Stomach (tissue), 9 donors: Measurements from ENCODE around the gene DLG2. TPM values are rescaled to one million over a fixed set of nuclear protein-coding genes. Genes with fewer than 3 reads are reported as not detected.
"Not testable (repeated sequence)": the region's sequence is repeated elsewhere in the genome, so short reads cannot be mapped to it uniquely, and the experiment has no call there.

Experiments
- DNase-seq, 2 donors: peaks; one replicate each; pipeline versions ENCODE4 v3.0.0 to v3.0.0-alpha.2; 2013 to 2019
- H3K27ac ChIP-seq, 5 donors: fragments of 200-600 bp in 4 of 5; sonication (generic) in 4 of 5; one replicate each; pipeline ENCODE4 v1.5.1; 2013 to 2019; ENCODE audit warnings: mild to moderate bottlenecking in 1 of 5, moderate library complexity in 1 of 5
- H3K27me3 ChIP-seq, 3 donors: fragments of 200-600 bp; sonication (generic); one replicate each; pipeline ENCODE4 v1.5.1; 2017 to 2019; ENCODE audit warnings: mixed run types in 1 of 3
- H3K36me3 ChIP-seq, 4 donors: fragments of 200-600 bp; sonication (generic); 1 replicate in 3 of 4; 2 replicates in 1 of 4; pipeline ENCODE4 v1.5.1; 2016 to 2019
- H3K4me1 ChIP-seq, 4 donors: fragments of 200-600 bp; sonication (generic); one replicate each; pipeline ENCODE4 v1.5.1; 2016 to 2019
- H3K4me3 ChIP-seq, 4 donors: fragments of 200-600 bp; sonication (generic) in 3 of 4; one replicate each; pipeline ENCODE4 v1.5.1; 2016 to 2019; ENCODE audit warnings: mild to moderate bottlenecking in 1 of 4
- H3K9me3 ChIP-seq, 4 donors: fragments of 200-600 bp; sonication (generic); one replicate each; pipeline ENCODE4 v1.5.1; 2016 to 2019
- EP300 ChIP-seq: sonication (generic); formaldehyde crosslinking; IDR thresholded peaks from one replicate; pipeline ENCODE4 v1.6.1; 2017; ENCODE audit warnings: antibody characterized with exemption
- POLR2A ChIP-seq, 4 donors: fragments of 450-650 bp; IDR thresholded peaks; one replicate each; pipeline ENCODE4 v1.6.1; 2016; ENCODE audit warnings: antibody characterized with exemption in 4 of 4, control low read depth in 2 of 4, mild to moderate bottlenecking in 1 of 4, moderate library complexity in 1 of 4
- POLR2AphosphoS5 ChIP-seq, 3 donors: sonication (generic); formaldehyde crosslinking; IDR thresholded peaks; one replicate each; pipeline ENCODE4 v1.6.1; 2016; ENCODE audit warnings: antibody characterized with exemption in 3 of 3
- WGBS, 5 donors: extraction: QIAGEN DNeasy Blood & Tissue Kit in 3 of 5; methylation state at CpG; one replicate each; pipeline versions ENCODE4 v1.1.5 to v1.1.7; 2013 to 2018; 5-methylcytosine and 5-hydroxymethylcytosine counted together
- intact Hi-C: fragments of 100-400 bp; cut with DNase I; formaldehyde crosslinking; loops from one replicate; pipeline ENCODE4 v1.15.1; 2023; ENCODE audit warnings: low total_unique reads
- polyA plus RNA-seq, 3 donors: library from polyadenylated mRNA; stranded (reverse); fragments of 200-250 nt; gene quantifications; one replicate each; pipeline ENCODE4 v1.2.3, GENCODE V29; 2013
- total RNA-seq, 5 donors: library from RNA; depleted of rRNA; stranded (reverse); fragments of >200 nt; gene quantifications; one replicate each; pipeline versions ENCODE4 v1.1.0 to v1.2.3, GENCODE V29; 2014 to 2016
- TF ChIP-seq, protein P1 (sequence below), 7 experiments: fragments of 450-650 bp in 4 of 7; fragments of 200-600 bp in 3 of 7; sonication (generic) in 3 of 7; IDR thresholded peaks; one replicate each; pipeline ENCODE4 v1.5.1; 2016 to 2019; ENCODE audit warnings: antibody characterized with exemption in 7 of 7, control low read depth in 2 of 7, mild to moderate bottlenecking in 1 of 7
- donor health status: healthy with polysubstance abuse.
- donor health status: Bipolar disorder and iron deficiency.
- donor health status: healthy.

Gene DLG2
- total and polyA plus RNA-seq, 8 donors, result 1.3 to 19.1 (median 3.5) TPM

DNA sequence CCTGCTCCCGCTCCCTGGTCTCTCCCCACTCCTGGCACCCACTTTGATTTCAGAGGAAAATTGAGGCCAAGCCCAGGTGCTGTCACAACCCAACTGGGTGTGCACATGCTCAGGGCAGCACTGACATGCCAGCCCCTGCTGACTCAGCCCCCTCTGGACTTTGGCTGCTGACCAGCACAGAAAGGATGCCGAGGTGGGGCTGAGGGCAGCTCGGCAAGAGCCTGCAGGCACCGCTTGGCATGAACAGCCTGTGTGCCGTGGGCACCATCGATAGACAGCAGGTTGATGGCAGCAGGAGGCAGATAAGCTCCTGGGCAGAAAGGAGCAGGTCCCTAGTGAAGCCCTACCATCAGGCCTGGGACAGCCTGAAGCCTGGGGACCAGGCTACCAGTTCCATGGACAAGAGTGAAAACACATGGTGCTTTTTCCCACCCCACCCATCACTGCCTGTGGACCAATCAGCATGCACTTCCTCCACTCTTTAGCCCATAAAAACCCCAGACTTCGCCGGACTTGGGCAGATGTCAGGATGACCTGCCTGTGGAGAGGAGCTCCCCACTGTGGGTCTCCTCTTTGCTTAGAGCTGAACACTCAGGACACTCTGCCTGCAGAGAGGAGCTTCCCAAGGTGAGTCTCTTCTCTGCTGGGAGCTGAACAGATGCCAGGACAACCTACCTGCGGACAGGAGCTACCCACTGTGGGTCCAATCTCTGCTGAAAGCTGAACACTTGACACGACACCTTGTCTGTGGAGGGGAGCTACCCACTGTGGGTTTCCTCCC is 832.3 kb downstream of the DLG2 start:
- DNase-seq, result no peak
- Histone ChIP-seq H3K27ac (no peak overlapping the region), H3K27me3 (no peaks in the 10 kb centered on the region), H3K36me3 (no peaks in the 10 kb centered on the region), H3K4me1 (no peaks in the 10 kb centered on the region), H3K4me3 (no peak overlapping the region), H3K9me3 (peaks cover 0 to 11% (median 0%) of the 10 kb centered on the region in 4 donors)
- intact Hi-C loops, result no loop called here
- TF ChIP-seq POLR2A (IDR thresholded peaks at IDR 0.05), result no peak
- TF ChIP-seq, protein P1, sequence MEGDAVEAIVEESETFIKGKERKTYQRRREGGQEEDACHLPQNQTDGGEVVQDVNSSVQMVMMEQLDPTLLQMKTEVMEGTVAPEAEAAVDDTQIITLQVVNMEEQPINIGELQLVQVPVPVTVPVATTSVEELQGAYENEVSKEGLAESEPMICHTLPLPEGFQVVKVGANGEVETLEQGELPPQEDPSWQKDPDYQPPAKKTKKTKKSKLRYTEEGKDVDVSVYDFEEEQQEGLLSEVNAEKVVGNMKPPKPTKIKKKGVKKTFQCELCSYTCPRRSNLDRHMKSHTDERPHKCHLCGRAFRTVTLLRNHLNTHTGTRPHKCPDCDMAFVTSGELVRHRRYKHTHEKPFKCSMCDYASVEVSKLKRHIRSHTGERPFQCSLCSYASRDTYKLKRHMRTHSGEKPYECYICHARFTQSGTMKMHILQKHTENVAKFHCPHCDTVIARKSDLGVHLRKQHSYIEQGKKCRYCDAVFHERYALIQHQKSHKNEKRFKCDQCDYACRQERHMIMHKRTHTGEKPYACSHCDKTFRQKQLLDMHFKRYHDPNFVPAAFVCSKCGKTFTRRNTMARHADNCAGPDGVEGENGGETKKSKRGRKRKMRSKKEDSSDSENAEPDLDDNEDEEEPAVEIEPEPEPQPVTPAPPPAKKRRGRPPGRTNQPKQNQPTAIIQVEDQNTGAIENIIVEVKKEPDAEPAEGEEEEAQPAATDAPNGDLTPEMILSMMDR (IDR thresholded peaks at IDR 0.05), result no peak
- TF ChIP-seq POLR2AphosphoS5 (IDR thresholded peaks at IDR 0.05), result no peak
- TF ChIP-seq EP300, result no peak
- 86 to 96% (median 91%) methylated on average over 6 to 10 of the region's 10 CpGs for WGBS, 5 donors

GRCh38 chr11:84793318-84793717 is 833.8 kb downstream of the DLG2 start:
- DNase-seq, result no peak
- no peak overlapping the region for H3K4me3 ChIP-seq
- H3K4me1 ChIP-seq, result no peaks in the 10 kb centered on the region
- H3K9me3 ChIP-seq, result peaks cover 0 to 11% (median 0%) of the 10 kb centered on the region in 4 donors
- intact Hi-C loops, result no loop called here
- 71 to 80% (median 73%) methylated on average over 2 of the region's 2 CpGs for WGBS, 5 donors
- H3K27me3 ChIP-seq, result no peaks in the 10 kb centered on the region
- TF ChIP-seq POLR2A (IDR thresholded peaks at IDR 0.05) (no peak), POLR2AphosphoS5 (IDR thresholded peaks at IDR 0.05) (no peak), EP300 (no peak)
- TF ChIP-seq, protein P1 (IDR thresholded peaks at IDR 0.05), result no peak
- no peak overlapping the region for H3K27ac ChIP-seq
- H3K36me3 ChIP-seq, result no peaks in the 10 kb centered on the region

GRCh38 chr11:84790849-84791427 is 836.2 kb downstream of the DLG2 start:
- no peak overlapping the region for H3K27ac ChIP-seq
- no peaks in the 10 kb centered on the region for H3K4me1 ChIP-seq
- TF ChIP-seq EP300 (no peak), POLR2AphosphoS5 (IDR thresholded peaks at IDR 0.05) (no peak), POLR2A (IDR thresholded peaks at IDR 0.05) (no peak)
- TF ChIP-seq, protein P1 (IDR thresholded peaks at IDR 0.05), result no peak
- H3K4me3 ChIP-seq, result no peak overlapping the region
- peaks cover 0 to 11% (median 0%) of the 10 kb centered on the region in 4 donors for H3K9me3 ChIP-seq
- 61 to 75% (median 69%) methylated on average over 4 of the region's 4 CpGs for WGBS, 5 donors
- H3K27me3 ChIP-seq, result no peaks in the 10 kb centered on the region
- intact Hi-C loops, result no loop called here
- H3K36me3 ChIP-seq, result no peaks in the 10 kb centered on the region
- no peak for DNase-seq

DNA sequence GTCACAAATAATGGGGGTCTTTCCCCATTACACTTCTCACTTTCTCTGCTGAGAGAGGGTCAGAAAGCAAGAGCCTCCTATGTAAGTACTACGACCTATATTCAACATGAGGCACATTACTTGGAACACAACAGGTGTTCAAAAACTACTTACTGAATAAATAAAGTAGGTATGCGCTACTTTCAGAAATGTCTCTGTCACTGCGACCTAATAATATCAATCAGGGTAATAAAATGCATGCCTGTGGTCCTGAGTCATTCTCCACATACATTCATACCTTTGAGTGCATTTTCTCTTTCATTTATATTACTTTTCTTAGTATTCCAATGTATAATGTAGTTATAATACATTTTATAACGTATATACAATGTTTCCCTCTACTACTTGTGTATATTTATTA is 838.9 kb downstream of the DLG2 start:
- H3K4me3 ChIP-seq, result no peak overlapping the region
- no peaks in the 10 kb centered on the region for H3K36me3 ChIP-seq
- H3K4me1 ChIP-seq, result no peaks in the 10 kb centered on the region
- TF ChIP-seq POLR2AphosphoS5 (IDR thresholded peaks at IDR 0.05) (no peak), EP300 (no peak), POLR2A (IDR thresholded peaks at IDR 0.05) (no peak)
- TF ChIP-seq, protein P1 (IDR thresholded peaks at IDR 0.05), result no peak
- DNase-seq, result no peak
- intact Hi-C loops, result no loop called here
- no peaks in the 10 kb centered on the region for H3K9me3 ChIP-seq
- no peaks in the 10 kb centered on the region for H3K27me3 ChIP-seq
- no peak overlapping the region for H3K27ac ChIP-seq
- WGBS, 5 donors, result 71 to 81% (median 74%) methylated on average over 4 of the region's 4 CpGs

DNA sequence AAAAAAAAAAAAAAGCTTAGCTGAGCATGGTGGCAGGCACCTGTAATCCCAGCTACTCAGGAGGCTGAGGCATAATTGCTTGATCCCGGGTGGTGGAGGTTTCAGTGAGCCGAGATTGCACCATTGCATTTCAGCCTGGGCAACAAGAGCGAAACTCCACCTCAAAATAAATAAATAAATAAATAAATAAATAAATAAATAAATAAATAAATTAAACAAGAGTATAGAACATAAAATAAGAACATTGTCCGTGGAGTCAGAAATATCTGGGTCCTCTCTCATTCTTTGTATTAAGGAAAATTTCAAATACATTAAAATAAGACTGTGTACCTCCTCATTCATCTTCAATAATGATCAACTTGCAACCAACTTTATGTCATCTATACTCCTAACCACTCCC is 843.0 kb downstream of the DLG2 start:
- H3K27me3 ChIP-seq, H3K4me3 ChIP-seq, intact Hi-C loops, H3K27ac ChIP-seq, DNase-seq, H3K36me3 ChIP-seq, H3K4me1 ChIP-seq, H3K9me3 ChIP-seq: not testable (repeated sequence)
- WGBS, 5 donors, result 83 to 94% (median 88%) methylated on average over 4 of the region's 4 CpGs
